IMR-90 (cell line): ENCODE data around the gene MALT1. TPM values are rescaled to one million over a fixed set of nuclear protein-coding genes. Genes with fewer than 3 reads are reported as not detected.

Source experiments
- ATAC-seq: fragments of 200-7000 bp; cut with Tn5 transposase; 2 replicates; pipeline ENCODE4 v1.9.1; 2020; ENCODE audit warnings: low read depth, mild to moderate bottlenecking, moderate library complexity
- BruUV-seq: library from RNA; stranded (reverse); fragments of 400-500 nt; replicated peaks from 2 replicates; lab custom pipeline; 2021; lab: Mats Ljungman, UMichigan
- CTCF ChIA-PET: fragments of 300-600 bp; formaldehyde crosslinking; extraction: SDS; loops from one replicate; lab custom pipeline; 2021; ENCODE audit warnings: antibody characterized with exemption; lab: Yijun Ruan, JAX
- POLR2A ChIA-PET: fragments of 300-600 bp; sonication (Branson Sonifier 250); formaldehyde crosslinking; loops from one replicate; lab custom pipeline; 2022; ENCODE audit warnings: antibody characterized with exemption; ENCODE audit not compliant: unreplicated experiment; lab: Charles Lee
- DNase-seq: peaks from one replicate; pipeline ENCODE4 v3.0.0; 2013
- H2AFZ ChIP-seq: replicated peaks from 2 replicates; pipeline ENCODE3; 2013; ENCODE audit warnings: low read length, mild to moderate bottlenecking; ENCODE audit not compliant: poor library complexity
- H2AK5ac ChIP-seq: 2 replicates; pipeline ENCODE4 v1.6.1; 2013; ENCODE audit warnings: low read depth, low read length, inconsistent platforms
- H2AK9ac ChIP-seq: replicated peaks from 2 replicates; pipeline ENCODE3; 2013; ENCODE audit warnings: mild to moderate bottlenecking, low read depth, low read length, moderate library complexity; ENCODE audit not compliant: poor library complexity
- H2BK120ac ChIP-seq: 2 replicates; pipeline ENCODE4 v1.6.1; 2013; ENCODE audit warnings: low read depth, low read length, inconsistent platforms
- H2BK15ac ChIP-seq: 3 replicates; pipeline ENCODE4 v1.6.1; 2013; ENCODE audit warnings: low read depth, low read length, inconsistent platforms
- H2BK20ac ChIP-seq: 2 replicates; pipeline ENCODE4 v1.6.1; 2013; ENCODE audit warnings: low read depth, mild to moderate bottlenecking, inconsistent platforms, low read length, moderate library complexity
- H2BK5ac ChIP-seq: 2 replicates; pipeline ENCODE4 v1.6.1; 2013; ENCODE audit warnings: mild to moderate bottlenecking, low read depth, low read length, inconsistent platforms; ENCODE audit not compliant: poor library complexity, severe bottlenecking
- H3K14ac ChIP-seq: replicated peaks from 2 replicates; pipeline ENCODE4 v1.6.1; 2013; ENCODE audit warnings: low read depth, low read length, inconsistent platforms
- H3K18ac ChIP-seq: 2 replicates; pipeline ENCODE4 v1.6.1; 2013; ENCODE audit warnings: low read depth, low read length, control low read depth
- H3K23ac ChIP-seq: 2 replicates; pipeline ENCODE4 v1.6.1; 2013; ENCODE audit warnings: low read depth, low read length, inconsistent platforms
- H3K27ac ChIP-seq: 2 replicates; pipeline ENCODE4 v1.5.1; 2013; ENCODE audit warnings: mild to moderate bottlenecking, control low read depth, low read length; ENCODE audit not compliant: insufficient read depth
- H3K27me3 ChIP-seq: 2 replicates; pipeline ENCODE4 v1.6.1; 2013; ENCODE audit warnings: low read length; ENCODE audit not compliant: control insufficient read depth, insufficient read depth
- H3K36me3 ChIP-seq: 2 replicates; pipeline ENCODE4 v1.6.1; 2013; ENCODE audit warnings: low read length, mixed read lengths; ENCODE audit not compliant: control insufficient read depth, insufficient read depth
- H3K4ac ChIP-seq: 2 replicates; pipeline ENCODE4 v1.6.1; 2013; ENCODE audit warnings: low read depth, low read length, inconsistent platforms
- H3K4me1 ChIP-seq: 2 replicates; pipeline ENCODE4 v1.6.1; 2013; ENCODE audit warnings: low read length, mixed read lengths; ENCODE audit not compliant: control insufficient read depth, insufficient read depth
- H3K4me2 ChIP-seq: 2 replicates; pipeline ENCODE4 v1.6.1; 2013; ENCODE audit warnings: low read depth, mild to moderate bottlenecking, control low read depth, low read length, moderate library complexity
- H3K4me3 ChIP-seq: 2 replicates; pipeline ENCODE4 v1.5.1; 2013; ENCODE audit warnings: low read depth, mild to moderate bottlenecking, control low read depth, low read length, moderate library complexity; ENCODE audit not compliant: insufficient read depth
- H3K56ac ChIP-seq: 2 replicates; pipeline ENCODE4 v1.6.1; 2013; ENCODE audit warnings: low read length, inconsistent platforms; ENCODE audit not compliant: insufficient read depth; ENCODE audit errors: extremely low read depth
- H3K79me1 ChIP-seq, 2 experiments: 2 replicates each; pipeline ENCODE4 v1.6.1; 2013; ENCODE audit warnings: low read length in 2 of 2, inconsistent platforms in 1 of 2, low read depth in 1 of 2
- H3K9ac ChIP-seq: 2 replicates; pipeline ENCODE4 v1.6.1; 2013; ENCODE audit warnings: low read depth, low read length, control low read depth
- H3K9me1 ChIP-seq: 2 replicates; pipeline ENCODE4 v1.6.1; 2013; ENCODE audit warnings: low read length, inconsistent platforms; ENCODE audit not compliant: insufficient read depth
- H3K9me3 ChIP-seq: 2 replicates; pipeline ENCODE4 v1.6.1; 2013; ENCODE audit warnings: low read length; ENCODE audit not compliant: control insufficient read depth, insufficient read depth
- H4K20me1 ChIP-seq: 2 replicates; pipeline ENCODE4 v1.6.1; 2013; ENCODE audit warnings: low read length, inconsistent platforms; ENCODE audit not compliant: insufficient read depth
- H4K5ac ChIP-seq: 2 replicates; pipeline ENCODE4 v1.6.1; 2013; ENCODE audit warnings: mild to moderate bottlenecking, low read depth, low read length, control low read depth
- H4K8ac ChIP-seq, 2 experiments: 2 replicates each; pipeline ENCODE4 v1.6.1; 2013; ENCODE audit warnings: low read depth in 2 of 2, low read length in 2 of 2, control low read depth in 1 of 2, inconsistent platforms in 1 of 2
- H4K91ac ChIP-seq: 2 replicates; pipeline ENCODE4 v1.6.1; 2013; ENCODE audit warnings: low read depth, low read length, inconsistent platforms; ENCODE audit not compliant: insufficient read depth
- BHLHE40 ChIP-seq: fragments of 150-350 bp; IDR thresholded peaks from 2 replicates; pipeline ENCODE4 v1.6.1; 2016; ENCODE audit warnings: mild to moderate bottlenecking, low read depth, low read length
- CEBPB ChIP-seq: IDR thresholded peaks from 2 replicates; pipeline ENCODE4 v1.6.1; 2012; ENCODE audit warnings: low read depth, low read length, improper control_type of control experiment
- CHD1 ChIP-seq: IDR thresholded peaks from 2 replicates; pipeline ENCODE4 v1.6.1; 2012; ENCODE audit warnings: low read depth, low read length, improper control_type of control experiment
- CTCF ChIP-seq: conservative IDR thresholded peaks from 2 replicates; pipeline ENCODE4 v1.5.1; 2012; ENCODE audit warnings: mild to moderate bottlenecking, low read depth, low read length, improper control_type of control experiment
- ELK1 ChIP-seq: fragments of 150-350 bp; IDR thresholded peaks from 2 replicates; pipeline ENCODE4 v1.6.1; 2016; ENCODE audit warnings: low read depth, mild to moderate bottlenecking, low read length, moderate library complexity, borderline replicate concordance
- FOS ChIP-seq: fragments of 150-350 bp; IDR thresholded peaks from 2 replicates; pipeline ENCODE4 v1.6.1; 2016; ENCODE audit warnings: low read depth, low read length
- MAFK ChIP-seq: IDR thresholded peaks from 2 replicates; pipeline ENCODE4 v1.6.1; 2012; ENCODE audit warnings: low read depth, low read length, improper control_type of control experiment
- MAZ ChIP-seq: IDR thresholded peaks from 2 replicates; pipeline ENCODE4 v1.6.1; 2012; ENCODE audit warnings: low read depth, mild to moderate bottlenecking, low read length, improper control_type of control experiment, moderate library complexity, borderline replicate concordance
- MXI1 ChIP-seq: IDR thresholded peaks from 2 replicates; pipeline ENCODE4 v1.6.1; 2012; ENCODE audit warnings: low read depth, mild to moderate bottlenecking, low read length, moderate library complexity, borderline replicate concordance
- NFE2L2 ChIP-seq: fragments of 150-350 bp; IDR thresholded peaks from 2 replicates; pipeline ENCODE4 v1.6.1; 2016; ENCODE audit warnings: low read depth, mild to moderate bottlenecking, low read length
- POLR2A ChIP-seq: IDR thresholded peaks from 2 replicates; pipeline ENCODE4 v1.6.1; 2012; ENCODE audit warnings: mild to moderate bottlenecking, low read depth, low read length
- RAD21 ChIP-seq: IDR thresholded peaks from 2 replicates; pipeline ENCODE4 v1.6.1; 2012; ENCODE audit warnings: low read length, improper control_type of control experiment
- RCOR1 ChIP-seq: IDR thresholded peaks from 2 replicates; pipeline ENCODE4 v1.6.1; 2012; ENCODE audit warnings: mild to moderate bottlenecking, low read length, improper control_type of control experiment; ENCODE audit not compliant: insufficient replicate concordance
- RFX5 ChIP-seq: IDR thresholded peaks from 2 replicates; pipeline ENCODE4 v1.8.0; 2012; ENCODE audit warnings: low read depth, mild to moderate bottlenecking, low read length, moderate library complexity
- SMC3 ChIP-seq: fragments of 150-350 bp; IDR thresholded peaks from 2 replicates; pipeline ENCODE4 v1.6.1; 2016; ENCODE audit warnings: low read depth, mild to moderate bottlenecking, antibody characterized with exemption, low read length, moderate library complexity
- WGBS, 2 experiments: methylation state at CpG; one replicate each; pipeline versions ENCODE4 v1.1.5 to v1.1.7; 2013; ENCODE audit warnings: missing lambda C conversion rate in 2 of 2; ENCODE audit not compliant: insufficient read length in 1 of 2; ENCODE audit errors: extremely low coverage in 2 of 2; 5-methylcytosine and 5-hydroxymethylcytosine counted together
- dilution Hi-C: fragments of 300-500 bp; cut with HindIII; formaldehyde crosslinking; loops from one replicate; pipeline ENCODE4 v1.14.3; 2018; ENCODE audit warnings: low sequenced_read_pairs; ENCODE audit not compliant: unreplicated experiment
- in situ Hi-C: fragments of 300-500 bp; cut with MboI; formaldehyde crosslinking; loops from 3 replicates; pipeline ENCODE4 v1.14.3; 2019; ENCODE audit warnings: low sequenced_read_pairs, inconsistent platforms, mixed read lengths
- intact Hi-C: fragments of 100-400 bp; cut with micrococcal nuclease; formaldehyde crosslinking; loops from 2 replicates; pipeline ENCODE4 v1.10.0; 2022
- polyA plus RNA-seq, 3 experiments: library from polyadenylated mRNA; depleted of rRNA; stranded (reverse); fragments of >200 nt; gene quantifications; 2 replicates each; pipeline ENCODE4 v1.2.3, GENCODE V29; 2012; ENCODE audit warnings: low replicate concordance in 1 of 3
- total RNA-seq: library from RNA; depleted of rRNA; stranded (reverse); fragments of >200 nt; gene quantifications from 2 replicates; pipeline ENCODE4 v1.2.3, GENCODE V29; 2012
- TF ChIP-seq, protein P1 (sequence below): fragments of 150-350 bp; IDR thresholded peaks from 2 replicates; pipeline ENCODE4 v1.6.1; 2017; ENCODE audit warnings: mild to moderate bottlenecking, antibody characterized with exemption, low read length, low read depth

MALT1 gene
- total and polyA plus RNA-seq, 2 of the 4 experiments (the other 2 are of a cell fraction) = 8.3 to 25.3 TPM

GRCh38 chr18:58646334-58646862 lies 24.9 kb upstream of the MALT1 start:
- H2AK9ac ChIP-seq = no peak overlapping the region
- H4K5ac ChIP-seq = no peak overlapping the region
- no peak overlapping the region for H2BK5ac ChIP-seq
- H3K79me1 ChIP-seq = no peaks in the 10 kb centered on the region
- H3K27ac ChIP-seq = no peak overlapping the region
- CTCF ChIA-PET = no interaction called here
- BruUV-seq = no TSS peak
- POLR2A ChIA-PET = interaction anchor here (0.6 kb wide), 1 partner anchor 18 kb away, joined by 3 read pairs; the partner anchor contains the start of gene ALPK2
- H4K8ac ChIP-seq = no peak overlapping the region
- no peak overlapping the region for H3K14ac ChIP-seq
- H3K18ac ChIP-seq = peak overlapping the region; percentile 65; the same call in 1 of the 2 replicates
- H3K23ac ChIP-seq = no peak overlapping the region
- peak overlapping the region; percentile 64; the same call in 1 of the 3 replicates for H2BK15ac ChIP-seq
- no peak overlapping the region for H3K9ac ChIP-seq
- H2BK20ac ChIP-seq = no peak overlapping the region; the same call in 1 of the 2 replicates
- no peaks in the 10 kb centered on the region for H3K36me3 ChIP-seq
- H3K4me2 ChIP-seq = no peak overlapping the region
- no peaks in the 10 kb centered on the region for H4K20me1 ChIP-seq
- WGBS, 2 experiments = 100% methylated on average over 1 of the region's 4 CpGs; no CpG with 5 or more reads in 1 of the 2 experiments
- H3K4ac ChIP-seq = no peak overlapping the region
- H3K56ac ChIP-seq = no peak overlapping the region
- dilution Hi-C loops = no loop called here
- ATAC-seq = no peak
- no peak for DNase-seq
- no peaks in the 10 kb centered on the region for H3K9me3 ChIP-seq
- no peaks in the 10 kb centered on the region for H3K27me3 ChIP-seq
- TF ChIP-seq CEBPB (no peak), CHD1 (no peak), POLR2A (no peak), RFX5 (no peak), NFE2L2 (no peak), RAD21 (no peak), MXI1 (no peak), MAFK (no peak), CTCF (no peak), RCOR1 (no peak), SMC3 (no peak), ELK1 (no peak), BHLHE40 (no peak), FOS (no peak), MAZ (no peak)
- TF ChIP-seq, protein P1, sequence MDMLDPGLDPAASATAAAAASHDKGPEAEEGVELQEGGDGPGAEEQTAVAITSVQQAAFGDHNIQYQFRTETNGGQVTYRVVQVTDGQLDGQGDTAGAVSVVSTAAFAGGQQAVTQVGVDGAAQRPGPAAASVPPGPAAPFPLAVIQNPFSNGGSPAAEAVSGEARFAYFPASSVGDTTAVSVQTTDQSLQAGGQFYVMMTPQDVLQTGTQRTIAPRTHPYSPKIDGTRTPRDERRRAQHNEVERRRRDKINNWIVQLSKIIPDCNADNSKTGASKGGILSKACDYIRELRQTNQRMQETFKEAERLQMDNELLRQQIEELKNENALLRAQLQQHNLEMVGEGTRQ = no peak
- no peak overlapping the region for H4K91ac ChIP-seq
- in situ Hi-C loops = no loop called here
- H3K4me1 ChIP-seq = peaks cover 3% of the 10 kb centered on the region; the same call in 1 of the 2 replicates
- no peaks in the 10 kb centered on the region for H3K9me1 ChIP-seq
- H2AK5ac ChIP-seq = no peak overlapping the region
- no peak overlapping the region for H2AFZ ChIP-seq
- no peak overlapping the region for H3K4me3 ChIP-seq
- peak overlapping the region; percentile 0; the same call in 1 of the 2 replicates for H2BK120ac ChIP-seq
- intact Hi-C loops = no loop called here
